ENCODE data around the gene KDM4B.

GRCh38 chr19:5049561-5049960 is 80.6 kb downstream of the KDM4B start:
- no peak for TF ChIP-seq BHLHE40 (IDR thresholded peaks at IDR 0.05; ENCODE audit: borderline replicate concordance in 1 of 2, low read depth in 2 of 2, low read length in 1 of 2)
- no peak for TF ChIP-seq CTCF (IDR thresholded peaks at IDR 0.05 in 2 of 3, conservative IDR thresholded peaks at IDR 0.05 in 1 of 3; ENCODE audit: control insufficient read depth in 2 of 3, extremely low read depth in 1 of 3, insufficient read depth in 1 of 3, low read depth in 3 of 3, low read length in 3 of 3)
- no peak for TF ChIP-seq RELA (IDR thresholded peaks at IDR 0.05; ENCODE audit: borderline replicate concordance, partially characterized antibody)
- no peak for TF ChIP-seq POLR2A (IDR thresholded peaks at IDR 0.05; ENCODE audit: low read depth, low read length)
- no peak for TF ChIP-seq NKRF (conservative IDR thresholded peaks at IDR 0.05)
- no peak for TF ChIP-seq GABPA (IDR thresholded peaks at IDR 0.05; ENCODE audit: low read depth)
- no peak for TF ChIP-seq ZNF384 (IDR thresholded peaks at IDR 0.05; ENCODE audit: borderline replicate concordance, low read depth, low read length)

Measured in GM12878 (cell line).